ENCODE data around the gene ACAA2. TPM values are rescaled to one million over a fixed set of nuclear protein-coding genes. Genes with fewer than 3 reads are reported as not detected.

The ACAA2 gene
- total and polyA plus RNA-seq, 8 donors: 23.3 to 122 (median 36.0) TPM

- H3K27ac ChIP-seq: no peak overlapping the region
- H3K4me1 ChIP-seq: no peaks in the 10 kb centered on the region
- H3K4me3 ChIP-seq: no peak overlapping the region
- peaks cover 2 to 51% (median 46%) of the 10 kb centered on the region in 4 donors for H3K36me3 ChIP-seq
- 71 to 85% (median 82%) methylated on average over 8 of the region's 8 CpGs for WGBS, 5 donors
- H3K27me3 ChIP-seq: no peaks in the 10 kb centered on the region
- DNase-seq: no peak
- TF ChIP-seq EP300 (IDR thresholded peaks at IDR 0.05): no peak
- no peak for TF ChIP-seq POLR2AphosphoS5 (IDR thresholded peaks at IDR 0.05)
- no peak for TF ChIP-seq POLR2A (IDR thresholded peaks at IDR 0.05)
- TF ChIP-seq, protein P1, sequence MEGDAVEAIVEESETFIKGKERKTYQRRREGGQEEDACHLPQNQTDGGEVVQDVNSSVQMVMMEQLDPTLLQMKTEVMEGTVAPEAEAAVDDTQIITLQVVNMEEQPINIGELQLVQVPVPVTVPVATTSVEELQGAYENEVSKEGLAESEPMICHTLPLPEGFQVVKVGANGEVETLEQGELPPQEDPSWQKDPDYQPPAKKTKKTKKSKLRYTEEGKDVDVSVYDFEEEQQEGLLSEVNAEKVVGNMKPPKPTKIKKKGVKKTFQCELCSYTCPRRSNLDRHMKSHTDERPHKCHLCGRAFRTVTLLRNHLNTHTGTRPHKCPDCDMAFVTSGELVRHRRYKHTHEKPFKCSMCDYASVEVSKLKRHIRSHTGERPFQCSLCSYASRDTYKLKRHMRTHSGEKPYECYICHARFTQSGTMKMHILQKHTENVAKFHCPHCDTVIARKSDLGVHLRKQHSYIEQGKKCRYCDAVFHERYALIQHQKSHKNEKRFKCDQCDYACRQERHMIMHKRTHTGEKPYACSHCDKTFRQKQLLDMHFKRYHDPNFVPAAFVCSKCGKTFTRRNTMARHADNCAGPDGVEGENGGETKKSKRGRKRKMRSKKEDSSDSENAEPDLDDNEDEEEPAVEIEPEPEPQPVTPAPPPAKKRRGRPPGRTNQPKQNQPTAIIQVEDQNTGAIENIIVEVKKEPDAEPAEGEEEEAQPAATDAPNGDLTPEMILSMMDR (IDR thresholded peaks at IDR 0.05): no peak
- H3K9me3 ChIP-seq: peaks cover 0 to 17% (median 6%) of the 10 kb centered on the region in 4 donors
- intact Hi-C loops (cut with DNase I; ENCODE audit: low total_unique reads): no loop called here
Observed at GRCh38 chr18:49778826-49779465, 34.4 kb downstream of the ACAA2 start.

DNA sequence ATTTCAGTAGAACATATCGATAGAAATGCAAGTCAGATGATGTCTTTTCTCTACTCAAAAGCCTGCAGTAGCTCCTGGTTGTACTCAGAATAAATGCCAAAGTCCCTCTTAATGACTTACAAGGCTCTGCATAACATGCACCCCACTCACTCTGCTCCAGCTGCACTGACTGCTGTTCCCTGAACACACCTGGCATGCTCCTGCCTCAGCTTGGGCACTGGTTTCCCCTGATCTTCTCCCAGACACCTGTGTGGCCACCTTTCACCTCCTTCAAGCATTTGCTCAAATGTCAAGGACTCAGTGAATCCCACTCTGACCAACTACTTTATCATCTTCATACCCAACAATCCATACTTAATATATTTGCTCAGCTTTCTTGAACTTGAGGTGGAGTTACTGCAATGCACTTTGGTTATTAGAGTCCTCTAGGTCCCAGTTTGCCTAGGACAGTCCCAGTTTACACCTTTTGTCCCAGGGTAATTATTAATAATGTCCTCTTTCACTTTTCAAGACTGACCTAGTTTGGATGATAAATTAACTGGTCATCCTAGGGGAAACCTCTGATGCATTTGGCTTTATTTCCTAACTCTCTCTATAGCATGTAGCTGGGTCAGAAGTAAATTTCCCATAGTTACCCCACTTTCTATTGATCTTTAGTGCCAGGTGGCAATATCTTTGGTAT is 44.1 kb downstream of the ACAA2 start:
- Histone ChIP-seq H3K4me3 (no peak overlapping the region), H3K4me1 (peaks cover 0 to 5% (median 0%) of the 10 kb centered on the region in 4 donors), H3K9me3 (no peaks in the 10 kb centered on the region), H3K27ac (no peak overlapping the region), H3K27me3 (no peaks in the 10 kb centered on the region), H3K36me3 (no peaks in the 10 kb centered on the region)
- intact Hi-C loops (cut with DNase I; ENCODE audit: low total_unique reads): loop anchor here (10.0 kb wide), 1 partner anchor 204 kb away; the partner anchor contains the start of gene LIPG
- TF ChIP-seq POLR2AphosphoS5 (IDR thresholded peaks at IDR 0.05): no peak
- TF ChIP-seq, protein P1 (IDR thresholded peaks at IDR 0.05): no peak
- TF ChIP-seq EP300 (IDR thresholded peaks at IDR 0.05): no peak
- no peak for TF ChIP-seq POLR2A (IDR thresholded peaks at IDR 0.05)
- no peak for DNase-seq
- 80 to 91% (median 86%) methylated on average over 1 of the region's 1 CpG for WGBS, 5 donors

GRCh38 chr18:49768051-49768391 is 45.3 kb downstream of the ACAA2 start:
- Histone ChIP-seq H3K9me3 (no peaks in the 10 kb centered on the region), H3K27ac (no peak overlapping the region), H3K27me3 (no peaks in the 10 kb centered on the region), H3K4me3 (no peak overlapping the region), H3K36me3 (no peaks in the 10 kb centered on the region), H3K4me1 (peaks cover 0 to 5% (median 0%) of the 10 kb centered on the region in 4 donors)
- intact Hi-C loops (cut with DNase I; ENCODE audit: low total_unique reads): loop anchor here (10.0 kb wide), 1 partner anchor 203 kb away; the partner anchor contains the start of gene LIPG
- 14 to 29% (median 16%) methylated on average over 5 of the region's 5 CpGs for WGBS, 5 donors
- TF ChIP-seq, protein P1 (IDR thresholded peaks at IDR 0.05): peak in 4 of 7 experiments; percentile 22 to 45 (median 32)
- TF ChIP-seq EP300 (IDR thresholded peaks at IDR 0.05): no peak
- TF ChIP-seq POLR2AphosphoS5 (IDR thresholded peaks at IDR 0.05): no peak
- peak; percentile 65 to 86 for DNase-seq

DNA sequence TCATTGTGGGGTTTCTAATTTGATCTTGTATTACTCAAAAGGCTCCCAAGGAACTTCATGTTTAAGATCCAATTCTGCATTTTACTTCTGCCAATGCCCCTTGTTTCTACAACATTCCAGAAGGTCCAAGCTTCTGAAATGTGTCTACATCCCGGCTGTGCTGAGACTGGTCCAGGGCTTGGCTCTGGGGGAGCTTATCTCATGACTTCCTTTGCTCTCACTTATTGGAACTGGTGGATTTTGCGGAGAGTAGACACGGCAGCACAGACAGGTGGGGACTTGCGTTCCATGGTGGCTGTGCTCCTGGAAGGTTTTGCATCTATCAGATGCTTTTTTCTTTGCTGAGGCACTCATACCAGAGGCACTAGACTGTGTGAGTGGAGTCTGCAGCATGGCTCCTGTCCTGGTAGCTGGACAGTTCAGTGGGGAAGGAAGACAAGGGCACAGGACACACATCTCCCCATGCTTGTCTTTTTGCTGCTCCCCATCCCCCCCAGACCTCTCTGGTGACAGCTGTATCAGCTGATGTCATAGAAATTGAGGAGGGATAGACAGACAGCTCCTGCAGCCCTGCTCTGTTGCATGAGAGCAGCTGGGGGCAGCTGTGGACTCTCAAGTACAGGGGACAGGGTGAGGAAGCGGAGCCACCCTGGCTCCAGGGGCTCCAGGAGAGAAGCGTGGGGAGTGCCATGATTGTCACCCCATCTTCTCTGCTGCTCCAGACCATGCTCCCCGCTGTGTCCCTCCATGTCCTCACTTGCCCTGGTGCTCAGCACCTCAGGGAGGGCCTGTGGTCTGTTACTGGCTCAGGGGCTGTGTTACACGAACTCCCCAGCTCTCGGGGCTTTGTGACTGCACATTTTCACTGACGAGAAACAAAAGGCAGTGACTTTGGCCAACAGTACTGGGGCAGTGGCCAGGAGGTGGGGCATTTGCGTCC is 46.0 kb downstream of the ACAA2 start:
- no peak for TF ChIP-seq POLR2A (IDR thresholded peaks at IDR 0.05)
- no peak for TF ChIP-seq POLR2AphosphoS5 (IDR thresholded peaks at IDR 0.05)
- no peak overlapping the region for H3K27ac ChIP-seq
- no peaks in the 10 kb centered on the region for H3K27me3 ChIP-seq
- 59 to 76% (median 68%) methylated on average over 11 of the region's 11 CpGs for WGBS, 5 donors
- H3K36me3 ChIP-seq: no peaks in the 10 kb centered on the region
- intact Hi-C loops (cut with DNase I; ENCODE audit: low total_unique reads): loop anchor here (10.0 kb wide), 1 partner anchor 203 kb away; the partner anchor contains the start of gene LIPG
- no peak overlapping the region for H3K4me3 ChIP-seq
- no peaks in the 10 kb centered on the region for H3K9me3 ChIP-seq
- DNase-seq: no peak
- peaks cover 0 to 5% (median 0%) of the 10 kb centered on the region in 4 donors for H3K4me1 ChIP-seq
